SU-DHL-6 (cell line): ENCODE results near the gene LHX1.

Experiments used
- EZH2phosphoT487 ChIP-seq: fragments of 200-600 bp; sonication (generic), shearing (Covaris generic); conservative IDR thresholded peaks from 2 replicates; pipeline ENCODE4 v1.6.1; 2018; ENCODE audit warnings: mild to moderate bottlenecking, antibody characterized with exemption, low read length, moderate library complexity, mixed read lengths
- TF ChIP-seq, protein P1 (sequence below): fragments of 200-600 bp; sonication (generic); IDR thresholded peaks from one replicate; pipeline ENCODE4 v1.5.1; 2017; ENCODE audit warnings: antibody characterized with exemption, mild to moderate bottlenecking, low read length, moderate library complexity; ENCODE audit not compliant: insufficient read depth, poor library complexity, severe bottlenecking

DNA sequence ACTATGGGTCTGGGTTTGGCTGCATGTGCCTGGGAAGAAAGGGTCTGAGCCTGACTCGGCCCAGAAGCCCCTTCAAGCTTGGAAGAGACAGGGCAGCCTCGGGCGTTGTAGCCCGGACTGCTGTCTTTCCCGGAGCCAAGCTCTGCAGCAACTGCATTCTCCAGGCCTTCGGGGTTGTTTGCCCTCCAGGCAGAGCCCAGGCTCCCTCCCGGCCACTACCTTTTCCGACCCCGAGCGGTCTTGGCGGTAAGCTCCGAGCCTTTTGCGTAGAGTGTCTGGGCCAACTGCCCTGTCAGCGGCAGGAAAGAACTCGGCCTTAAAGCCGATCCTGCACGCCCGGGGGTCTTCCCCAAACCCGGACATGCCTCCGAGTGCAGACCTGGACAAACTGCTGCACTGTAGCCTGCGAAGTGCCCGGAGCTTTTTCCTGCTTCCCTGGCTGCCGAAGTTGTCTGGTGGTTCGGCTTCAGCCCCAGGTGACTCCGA is 1.3 kb downstream of the LHX1 start:
- TF ChIP-seq, protein P1, sequence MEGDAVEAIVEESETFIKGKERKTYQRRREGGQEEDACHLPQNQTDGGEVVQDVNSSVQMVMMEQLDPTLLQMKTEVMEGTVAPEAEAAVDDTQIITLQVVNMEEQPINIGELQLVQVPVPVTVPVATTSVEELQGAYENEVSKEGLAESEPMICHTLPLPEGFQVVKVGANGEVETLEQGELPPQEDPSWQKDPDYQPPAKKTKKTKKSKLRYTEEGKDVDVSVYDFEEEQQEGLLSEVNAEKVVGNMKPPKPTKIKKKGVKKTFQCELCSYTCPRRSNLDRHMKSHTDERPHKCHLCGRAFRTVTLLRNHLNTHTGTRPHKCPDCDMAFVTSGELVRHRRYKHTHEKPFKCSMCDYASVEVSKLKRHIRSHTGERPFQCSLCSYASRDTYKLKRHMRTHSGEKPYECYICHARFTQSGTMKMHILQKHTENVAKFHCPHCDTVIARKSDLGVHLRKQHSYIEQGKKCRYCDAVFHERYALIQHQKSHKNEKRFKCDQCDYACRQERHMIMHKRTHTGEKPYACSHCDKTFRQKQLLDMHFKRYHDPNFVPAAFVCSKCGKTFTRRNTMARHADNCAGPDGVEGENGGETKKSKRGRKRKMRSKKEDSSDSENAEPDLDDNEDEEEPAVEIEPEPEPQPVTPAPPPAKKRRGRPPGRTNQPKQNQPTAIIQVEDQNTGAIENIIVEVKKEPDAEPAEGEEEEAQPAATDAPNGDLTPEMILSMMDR = no peak
- TF ChIP-seq EZH2phosphoT487 = no peak
